Measurements from ENCODE around the gene ADAMTS3.

DNA sequence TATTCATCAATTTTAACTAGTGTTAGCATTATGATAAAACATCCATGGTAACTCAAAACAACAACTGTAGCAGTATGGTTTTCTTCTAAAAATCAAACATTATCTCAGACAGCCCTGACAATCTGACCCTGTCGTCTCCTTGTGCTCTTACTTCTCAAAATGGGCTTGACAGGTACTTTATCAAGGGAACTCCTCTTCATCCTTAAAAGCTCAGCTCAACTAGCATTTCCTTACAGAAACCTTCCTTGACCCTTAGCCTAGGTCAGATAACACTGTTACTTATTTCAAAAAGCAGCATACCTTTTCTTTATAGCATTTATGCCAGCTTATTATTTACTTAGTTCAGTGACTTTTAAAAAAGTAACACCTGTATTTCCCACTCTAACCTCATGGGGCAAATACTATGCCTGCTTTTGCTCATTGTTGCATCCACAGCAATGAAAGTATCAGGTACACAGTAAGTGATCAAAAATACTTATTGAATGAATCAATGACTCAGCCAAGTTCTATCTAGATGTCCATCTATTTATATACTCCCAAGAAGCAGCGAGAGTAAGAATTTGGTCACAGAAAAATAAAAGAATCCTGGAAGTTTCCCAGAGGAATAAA lies 41.9 kb downstream of the ADAMTS3 start:
- TF ChIP-seq, protein P1, sequence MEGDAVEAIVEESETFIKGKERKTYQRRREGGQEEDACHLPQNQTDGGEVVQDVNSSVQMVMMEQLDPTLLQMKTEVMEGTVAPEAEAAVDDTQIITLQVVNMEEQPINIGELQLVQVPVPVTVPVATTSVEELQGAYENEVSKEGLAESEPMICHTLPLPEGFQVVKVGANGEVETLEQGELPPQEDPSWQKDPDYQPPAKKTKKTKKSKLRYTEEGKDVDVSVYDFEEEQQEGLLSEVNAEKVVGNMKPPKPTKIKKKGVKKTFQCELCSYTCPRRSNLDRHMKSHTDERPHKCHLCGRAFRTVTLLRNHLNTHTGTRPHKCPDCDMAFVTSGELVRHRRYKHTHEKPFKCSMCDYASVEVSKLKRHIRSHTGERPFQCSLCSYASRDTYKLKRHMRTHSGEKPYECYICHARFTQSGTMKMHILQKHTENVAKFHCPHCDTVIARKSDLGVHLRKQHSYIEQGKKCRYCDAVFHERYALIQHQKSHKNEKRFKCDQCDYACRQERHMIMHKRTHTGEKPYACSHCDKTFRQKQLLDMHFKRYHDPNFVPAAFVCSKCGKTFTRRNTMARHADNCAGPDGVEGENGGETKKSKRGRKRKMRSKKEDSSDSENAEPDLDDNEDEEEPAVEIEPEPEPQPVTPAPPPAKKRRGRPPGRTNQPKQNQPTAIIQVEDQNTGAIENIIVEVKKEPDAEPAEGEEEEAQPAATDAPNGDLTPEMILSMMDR (IDR thresholded peaks at IDR 0.05; ENCODE audit: extremely low read depth in 1 of 2, insufficient read depth in 1 of 2, low read depth in 1 of 2, low read length in 2 of 2): no peak
- no peak for TF ChIP-seq POLR2AphosphoS5 (IDR thresholded peaks at IDR 0.05; ENCODE audit: insufficient read depth, low read depth, low read length)
